GM18502 (cell line): ENCODE results near the gene KRT16.
"Not testable (repeated sequence)": the region's sequence is repeated elsewhere in the genome, so short reads cannot be mapped to it uniquely, and the experiment has no call there.

ENCODE experiments used
- ATAC-seq: cut with Tn5 transposase; IDR thresholded peaks from one replicate; pipeline ENCODE4 v1.9.1; 2021; ENCODE audit warnings: mild to moderate bottlenecking; ENCODE audit not compliant: unreplicated experiment, poor library complexity

KRT16 gene

DNA sequence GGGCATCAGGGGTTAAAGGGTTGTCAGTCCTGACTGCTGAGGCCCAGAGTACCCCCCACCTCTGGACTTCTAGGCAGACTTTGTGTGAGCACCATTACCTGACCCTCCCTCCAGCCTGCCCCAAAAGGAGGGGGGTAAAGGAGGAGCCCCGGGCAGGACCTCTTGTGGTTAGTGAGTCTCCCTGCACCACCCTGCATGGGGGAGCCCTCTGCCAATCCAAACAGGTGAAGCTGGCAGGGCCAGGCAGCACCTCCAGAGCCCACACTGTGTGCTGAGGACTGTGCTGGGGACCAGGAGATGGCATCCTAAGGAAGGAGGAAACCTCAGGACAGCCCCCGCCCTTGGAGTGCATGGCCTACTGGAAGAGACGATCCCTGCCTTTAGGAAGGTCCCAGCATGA lies 23.3 kb downstream of the KRT16 start:
- ATAC-seq, result no peak

DNA sequence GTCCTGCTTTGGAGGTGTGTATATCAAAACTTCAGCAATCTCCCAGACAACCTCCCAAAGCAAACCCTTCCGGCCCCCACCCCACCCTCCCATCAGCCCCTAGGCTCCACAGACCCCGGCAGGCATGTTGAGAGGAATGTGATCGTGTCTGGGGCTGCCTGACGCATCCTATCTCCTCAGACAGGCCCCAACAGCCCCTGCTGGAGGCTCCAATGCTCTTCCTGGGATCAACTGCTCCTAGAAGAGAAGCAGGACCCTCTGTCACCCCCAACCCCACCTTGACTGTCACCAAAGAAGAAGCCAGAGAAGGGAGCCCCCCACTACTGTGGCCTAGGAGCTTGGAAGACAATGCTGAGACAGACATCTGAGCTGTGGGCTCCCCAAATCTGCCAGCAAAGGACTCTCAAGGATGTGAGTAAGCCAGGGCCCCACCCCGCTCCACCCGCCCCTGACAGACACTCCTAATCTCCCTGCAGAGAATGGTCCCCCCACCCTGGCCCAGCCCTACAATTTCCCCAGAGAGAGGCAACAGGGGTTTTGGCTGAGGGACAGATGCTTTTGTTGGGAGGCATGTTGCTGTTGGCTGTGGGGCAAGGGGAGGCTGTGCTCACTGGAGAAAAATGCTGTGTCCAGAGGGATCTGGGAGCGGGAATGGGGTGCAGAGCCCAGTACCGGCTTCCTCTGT lies 24.3 kb downstream of the KRT16 start:
- no peak for ATAC-seq

DNA sequence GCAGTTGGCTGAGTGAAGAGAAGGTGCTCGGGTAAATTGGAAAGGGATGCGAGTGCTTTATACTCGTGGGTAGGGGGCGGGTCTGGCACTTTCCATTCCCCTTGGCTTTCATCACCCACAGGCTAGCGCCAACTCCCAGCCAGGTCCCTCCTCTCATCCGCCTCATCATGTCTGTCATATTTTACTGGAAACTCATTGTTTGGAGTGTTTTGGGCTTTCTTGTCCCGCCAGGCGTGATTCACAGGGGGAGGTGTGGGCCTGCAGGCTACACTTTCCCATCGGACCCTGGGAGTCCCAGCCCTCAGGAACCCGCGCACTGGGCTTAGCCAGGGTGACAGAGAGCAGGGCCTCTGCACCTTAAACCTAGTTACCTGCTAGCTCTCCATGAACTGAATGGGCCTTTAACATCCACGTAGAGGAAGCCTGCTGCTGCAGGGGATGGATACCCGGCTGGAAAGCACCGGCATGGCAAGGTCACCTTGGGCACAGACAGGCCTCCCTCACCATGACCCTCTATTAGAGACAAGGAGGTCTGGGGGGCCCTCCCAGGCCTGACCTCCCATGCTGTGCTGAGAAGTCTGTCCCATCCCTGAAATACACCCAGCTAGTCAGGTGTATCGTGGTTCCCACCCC lies 25.6 kb downstream of the KRT16 start, which contains the start of gene KRT14:
Gene KRT14, minus strand, starts transcription at position 33 of the 633 bp plus-strand sequence. CDS start 61 bp downstream, outside the sequence.
- ATAC-seq, result no peak

DNA sequence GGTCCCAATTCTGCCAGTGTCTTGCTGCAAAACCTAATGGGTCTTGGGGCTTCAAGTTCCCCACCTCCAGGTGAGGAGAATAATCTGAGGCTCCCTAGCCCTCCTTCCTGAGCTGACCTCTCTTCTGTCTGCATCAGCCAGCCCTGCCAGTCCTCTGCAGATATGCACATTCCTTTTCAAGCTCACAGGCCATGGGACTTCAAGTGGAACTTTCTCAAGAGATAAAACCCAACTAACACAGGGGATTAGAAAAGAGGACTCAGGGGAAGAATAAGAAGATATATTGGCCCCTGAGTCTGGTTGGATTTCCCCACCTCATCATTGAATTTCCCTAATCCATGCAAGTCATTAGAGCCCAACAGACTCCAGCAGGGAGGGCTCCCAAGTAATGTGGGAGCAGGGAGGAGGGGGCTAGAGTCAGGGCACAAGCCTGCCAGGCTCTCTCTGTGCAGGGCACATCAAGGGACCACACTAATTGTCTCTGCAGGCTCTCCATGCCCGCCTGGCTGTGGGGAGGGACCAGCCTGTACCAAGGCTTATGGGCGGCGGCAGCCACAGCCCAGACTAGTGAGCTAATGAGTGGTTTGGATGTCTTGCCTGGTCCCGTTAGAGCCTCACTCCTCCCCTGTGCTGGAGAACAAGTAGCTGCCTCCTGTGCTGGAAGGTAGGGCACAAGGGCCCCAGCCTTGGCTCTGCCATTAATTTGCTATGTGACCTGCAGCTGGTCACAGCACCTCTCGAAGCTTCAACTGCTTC lies 27.1 kb downstream of the KRT16 start:
- ATAC-seq, result no peak

GRCh38 chr17:41584331-41584927 lies 28.1 kb downstream of the KRT16 start:
- ATAC-seq, result not testable (repeated sequence)

GRCh38 chr17:41583137-41584127 lies 29.1 kb downstream of the KRT16 start:
- ATAC-seq, result no peak

DNA sequence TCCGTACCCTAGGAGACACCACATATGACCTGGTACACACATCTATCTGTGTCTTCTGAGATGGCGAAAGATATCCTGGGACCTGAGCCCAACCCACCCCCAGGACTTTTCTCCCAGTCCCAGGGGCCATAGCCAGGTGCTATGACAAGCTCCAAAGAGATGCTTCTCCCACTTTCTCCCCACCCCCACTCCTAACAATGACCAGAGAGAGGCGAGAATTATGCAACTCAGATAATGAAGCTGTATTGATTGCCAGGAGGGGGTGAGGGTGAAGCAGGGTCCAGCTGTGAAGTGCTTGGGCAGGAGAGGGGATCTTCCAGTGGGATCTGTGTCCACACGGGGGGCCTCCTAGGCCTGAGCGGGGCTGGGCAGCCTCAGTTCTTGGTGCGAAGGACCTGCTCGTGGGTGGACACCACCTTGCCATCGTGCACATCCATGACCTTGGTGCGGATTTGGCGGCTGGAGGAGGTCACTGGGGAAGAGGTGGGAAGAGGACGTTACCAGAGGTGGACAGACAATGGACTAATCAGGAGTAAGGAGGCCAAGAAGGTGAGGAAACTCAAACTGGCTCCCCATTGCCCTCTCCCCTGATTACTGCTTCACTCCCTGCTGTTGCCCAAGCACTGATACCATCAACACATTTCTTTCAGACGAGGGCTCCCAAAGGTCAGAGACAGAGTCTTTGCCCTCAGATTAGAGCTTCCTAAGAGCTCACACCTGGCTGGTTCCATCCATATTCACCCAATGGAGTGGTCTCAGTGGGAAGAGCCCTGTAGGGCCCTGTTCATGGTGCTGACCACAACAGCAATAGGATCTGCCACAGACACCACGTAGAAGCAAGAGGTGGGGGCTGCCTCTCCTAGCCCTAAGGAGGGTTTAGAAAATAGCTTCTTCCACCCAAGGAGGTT lies 30.3 kb downstream of the KRT16 start:
- ATAC-seq, result not testable (repeated sequence)

DNA sequence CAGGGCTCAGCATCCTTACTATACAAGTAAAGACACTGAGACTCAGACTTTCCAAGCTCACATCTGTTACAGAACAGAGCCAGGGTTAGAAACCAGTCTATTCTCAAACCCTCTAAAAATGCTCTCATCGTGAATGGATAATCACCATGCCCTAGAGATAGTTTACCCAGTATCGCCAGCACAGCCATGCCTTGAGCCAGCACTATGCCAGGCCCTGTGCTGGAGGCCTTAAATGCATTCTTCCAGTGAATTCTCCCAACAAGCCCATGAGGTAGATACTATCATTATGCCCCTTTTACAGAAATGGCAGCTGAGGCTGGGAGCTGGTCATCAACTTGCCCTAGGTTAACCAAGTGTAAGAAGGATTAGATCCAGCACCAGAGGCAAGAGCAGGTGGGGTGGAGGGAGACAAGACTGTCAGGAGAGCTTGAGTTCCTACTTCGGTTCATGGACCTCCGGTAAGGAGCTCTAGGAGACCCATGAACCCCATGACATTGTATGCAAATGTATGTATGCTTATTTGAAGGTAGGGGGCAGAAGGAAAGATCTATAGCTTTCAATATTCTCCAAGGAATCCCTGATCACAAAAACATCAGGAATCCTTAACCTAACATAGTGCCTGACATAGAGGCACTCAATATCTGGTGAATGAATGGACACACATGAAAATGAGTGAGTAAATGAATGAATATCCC lies 31.1 kb downstream of the KRT16 start:
- ATAC-seq, result no peak

DNA sequence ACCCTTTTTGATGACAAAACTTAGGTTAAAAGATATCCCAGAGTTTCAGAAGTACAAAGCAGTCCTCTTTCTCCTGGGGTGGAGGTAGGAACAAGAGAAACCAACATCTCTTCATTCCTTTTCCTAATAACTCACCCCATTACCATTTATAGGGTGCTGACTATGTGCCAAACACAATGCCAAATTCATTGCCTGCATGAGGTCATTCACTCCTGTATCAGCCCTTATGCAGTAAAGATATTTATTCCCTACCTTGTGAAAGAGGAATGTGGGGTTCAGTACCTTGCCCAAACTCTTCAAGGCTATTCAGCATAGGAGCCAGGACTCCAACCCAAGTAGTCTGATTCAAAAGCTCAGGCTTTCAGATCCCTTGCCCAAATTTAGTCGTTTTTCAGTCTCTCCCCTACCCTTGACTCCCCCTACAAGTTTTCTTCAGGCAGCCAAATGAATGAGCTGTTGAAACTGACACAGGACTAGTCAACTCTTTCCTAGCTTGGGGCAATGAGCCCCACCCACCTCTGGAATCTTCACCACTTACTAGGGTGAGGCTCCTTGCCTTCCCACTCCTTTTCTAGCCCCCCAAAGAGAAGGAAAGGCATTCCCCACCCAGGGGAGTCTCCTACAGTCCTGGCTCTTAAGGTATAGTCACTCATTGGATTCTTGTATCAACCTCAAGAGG lies 31.7 kb downstream of the KRT16 start:
- ATAC-seq, result no peak

GRCh38 chr17:41580244-41580575 lies 32.4 kb downstream of the KRT16 start:
- ATAC-seq, result no peak

GRCh38 chr17:41579484-41580243 lies 32.9 kb downstream of the KRT16 start:
- no peak for ATAC-seq

- ATAC-seq, result no peak
Observed at GRCh38 chr17:41578971-41579370, 33.6 kb downstream of the KRT16 start.

- no peak for ATAC-seq
Observed at GRCh38 chr17:41578538-41578937, 34.0 kb downstream of the KRT16 start.

DNA sequence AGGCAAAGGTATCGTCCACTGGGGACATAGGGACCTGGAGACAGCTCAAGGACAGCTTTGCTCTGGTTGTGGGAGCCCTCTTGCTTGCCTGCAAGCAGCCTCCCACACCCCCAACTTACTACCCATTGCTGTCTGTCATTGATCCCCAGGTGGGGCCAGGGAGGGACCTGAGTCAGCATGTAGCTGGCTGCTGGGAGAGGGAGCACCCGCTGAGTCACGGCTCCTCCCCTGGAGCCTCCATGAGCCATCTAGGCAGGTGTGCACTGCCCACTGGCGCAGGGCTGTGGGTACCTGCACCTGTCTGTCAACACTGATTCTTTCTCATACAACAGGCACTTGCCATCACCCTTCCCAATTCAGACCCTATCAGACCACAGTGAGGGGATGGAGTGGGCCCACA lies 35.8 kb downstream of the KRT16 start:
- ATAC-seq, result not testable (repeated sequence)

- ATAC-seq, result no peak
Observed at GRCh38 chr17:41575336-41575735, 37.2 kb downstream of the KRT16 start.

DNA sequence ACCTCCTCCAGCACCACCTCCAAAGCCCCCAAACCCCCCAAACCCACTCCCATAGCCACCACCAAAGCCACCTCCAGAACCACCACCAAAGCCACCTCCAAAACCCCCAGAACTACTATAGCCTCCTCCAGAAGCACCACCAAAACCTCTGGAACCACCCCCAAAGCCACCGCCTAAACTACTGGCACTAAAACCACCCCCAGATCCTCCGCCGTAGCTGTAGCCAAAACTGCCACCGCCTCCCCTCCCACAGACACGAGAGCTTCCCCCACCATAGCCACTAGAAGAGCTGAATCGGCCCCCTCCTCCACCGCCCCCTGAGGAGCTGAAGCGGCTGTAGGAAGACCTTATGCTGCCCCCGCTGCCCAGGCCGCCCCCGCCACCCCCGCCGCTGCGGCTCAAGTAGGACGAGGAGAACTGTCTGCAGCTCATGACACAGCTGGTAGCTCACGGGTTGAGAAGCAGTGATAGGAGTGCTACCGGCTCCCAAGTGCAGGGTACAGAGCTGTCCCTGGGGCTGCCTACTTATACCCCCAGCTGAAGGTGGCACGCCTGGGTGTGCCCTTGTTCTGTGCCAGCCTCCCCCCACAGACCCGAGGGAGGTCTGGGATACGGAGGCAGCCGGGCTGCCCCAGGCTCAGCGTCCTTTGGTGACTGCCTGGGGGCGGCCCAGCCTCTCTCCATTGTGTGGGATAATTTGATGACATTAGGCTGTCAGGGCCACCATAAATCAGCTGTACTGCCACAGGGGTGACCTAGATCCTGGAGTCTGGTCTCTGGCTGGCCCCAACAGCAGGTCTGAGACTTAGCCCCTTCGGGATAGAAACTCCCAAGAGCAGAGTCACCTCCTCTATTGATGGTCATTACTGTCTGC lies 40.8 kb downstream of the KRT16 start, which contains the start of gene KRT9:
Gene KRT9, minus strand, starts transcription at position 499 of the 874 bp plus-strand sequence. Its CDS starts 67 bp downstream, at position 432.
- ATAC-seq, result no peak
